GM18867 (cell line): ENCODE data around the gene RNF151.
"Not testable (repeated sequence)": the region's sequence is repeated elsewhere in the genome, so short reads cannot be mapped to it uniquely, and the experiment has no call there.

Experiments used
- ATAC-seq: cut with Tn5 transposase; IDR thresholded peaks from one replicate; pipeline ENCODE4 v1.9.1; 2021; ENCODE audit warnings: mild to moderate bottlenecking, moderate library complexity; ENCODE audit not compliant: unreplicated experiment

The RNF151 gene

DNA sequence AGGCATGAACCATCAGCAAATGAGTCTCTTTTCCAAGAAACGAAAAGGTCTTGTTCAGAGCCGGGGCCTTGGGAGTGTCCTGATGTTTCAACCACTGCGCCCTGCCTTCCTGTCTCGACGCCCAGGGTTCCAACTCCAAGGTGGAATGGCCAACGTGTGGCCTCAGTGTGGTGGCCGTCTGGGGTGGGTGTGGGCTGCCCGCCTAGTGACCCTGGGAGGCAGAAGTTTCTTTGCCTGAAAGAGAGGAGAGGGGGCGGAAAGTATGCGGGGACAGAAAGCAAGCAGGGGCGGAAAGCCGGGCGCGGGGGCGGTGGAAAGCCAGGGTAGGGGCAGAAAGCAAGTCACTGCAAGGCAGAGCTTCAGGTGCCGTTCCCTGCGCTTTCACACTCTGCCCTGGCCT is 27.7 kb upstream of the RNF151 start:
- ATAC-seq: no peak

DNA sequence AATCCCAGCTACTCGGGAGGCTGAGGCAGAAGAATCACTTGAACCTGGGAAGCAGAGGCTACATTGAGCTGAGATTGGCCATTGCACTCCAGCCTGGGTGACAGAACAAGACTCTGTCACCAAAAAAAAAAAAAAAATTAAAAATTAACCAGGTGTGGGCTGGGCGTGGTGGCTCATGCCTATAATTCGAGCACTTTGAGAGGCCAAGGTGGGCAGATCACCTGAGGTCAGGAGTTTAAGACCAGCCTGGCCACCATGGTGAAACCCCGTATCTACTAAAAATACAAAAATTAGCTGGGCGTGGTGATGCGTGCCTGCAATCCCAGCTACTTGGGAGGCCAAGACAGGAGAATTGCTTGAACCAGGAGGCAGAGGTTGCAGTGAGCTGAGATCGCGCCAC is 26.8 kb upstream of the RNF151 start:
- not testable (repeated sequence) for ATAC-seq

DNA sequence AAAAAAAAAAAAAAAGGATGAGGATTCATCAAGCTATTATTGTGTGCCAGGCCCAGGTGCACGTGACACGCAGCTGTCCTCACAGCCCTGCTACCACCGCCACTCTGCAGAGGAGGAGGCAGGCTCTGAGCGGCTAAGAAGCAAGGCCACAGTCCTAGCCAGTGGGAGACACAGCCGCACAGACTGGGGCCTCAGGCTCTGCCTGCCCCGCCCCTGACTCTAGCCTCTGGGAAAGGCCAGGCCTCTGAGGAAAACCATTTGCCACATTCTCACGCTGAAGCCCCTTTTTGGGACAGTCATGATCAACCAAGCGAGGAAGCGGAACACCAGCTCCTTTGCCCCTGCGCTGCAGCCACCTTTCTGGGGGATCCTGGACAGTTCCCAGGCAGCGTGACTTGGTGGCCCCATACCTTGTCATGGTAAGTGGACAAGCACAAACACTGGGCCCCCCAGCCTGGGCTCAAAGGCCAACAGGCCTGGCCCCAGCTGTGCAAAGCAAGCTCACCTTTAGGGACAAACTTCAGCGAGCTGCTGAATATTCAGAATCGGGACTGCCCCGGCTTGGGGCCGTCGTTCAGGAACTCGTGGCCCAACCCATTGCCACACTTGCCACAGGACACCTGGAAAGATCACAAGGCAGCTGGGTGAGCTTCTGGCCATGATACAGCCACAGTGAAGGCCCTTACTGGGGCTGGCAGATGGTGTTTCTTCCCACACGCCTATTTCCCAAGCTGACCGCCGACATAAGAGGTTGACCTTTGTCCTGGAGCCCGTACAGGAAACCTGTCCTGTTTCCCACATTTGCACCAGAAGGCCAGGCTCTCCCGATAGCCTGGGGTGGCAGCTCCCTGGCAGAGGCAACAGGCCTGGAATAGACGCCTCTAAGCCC is 26.1 kb upstream of the RNF151 start:
- no peak for ATAC-seq

DNA sequence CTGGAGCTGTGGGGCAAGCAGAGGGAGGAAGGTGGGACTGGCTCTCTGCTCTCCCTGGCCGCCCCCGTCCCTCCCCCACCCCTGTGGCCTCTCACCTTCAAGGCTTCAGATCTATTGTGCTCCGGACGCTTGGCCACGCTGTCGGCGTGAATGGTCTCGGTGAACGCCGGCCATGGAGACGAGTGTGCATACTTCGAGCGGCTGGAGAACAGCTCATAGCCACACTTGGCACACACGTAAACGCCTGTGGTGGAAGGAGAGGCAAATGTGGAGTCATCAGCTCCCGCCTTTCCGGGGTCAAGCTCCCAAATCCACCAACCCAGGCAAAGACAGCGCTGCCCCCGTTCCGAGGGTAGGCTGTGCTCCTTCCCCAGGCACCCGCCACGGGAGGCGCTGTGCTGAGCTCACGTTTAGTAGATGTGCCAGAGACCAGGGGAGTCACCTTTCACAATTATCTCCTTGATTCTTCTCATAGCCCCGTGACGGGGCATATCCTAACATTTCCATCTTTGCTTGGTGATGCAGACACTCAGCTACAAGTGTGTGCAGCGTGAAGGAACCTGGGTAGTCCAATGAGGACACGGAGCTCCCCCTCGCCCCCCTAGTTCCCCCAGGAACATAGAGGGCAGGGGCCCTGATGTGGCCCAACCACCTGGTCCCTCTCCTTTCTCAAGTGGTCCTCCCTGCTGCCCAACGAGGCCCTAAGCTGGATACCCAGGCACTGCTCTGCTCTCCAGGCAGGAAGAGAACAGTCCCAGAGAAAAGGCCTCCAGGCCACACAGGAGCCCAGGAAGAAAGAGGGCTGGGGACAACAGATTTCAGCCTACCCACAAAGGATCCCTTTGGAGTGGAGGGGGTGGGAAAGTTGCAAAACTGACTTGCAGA is 25.3 kb upstream of the RNF151 start:
- ATAC-seq: no peak

GRCh38 chr16:1942047-1942809 is 24.4 kb upstream of the RNF151 start:
- no peak for ATAC-seq

- peak; percentile 89 for ATAC-seq
Observed at GRCh38 chr16:1942810-1943726, 23.6 kb upstream of the RNF151 start, which contains the start of gene MSRB1. MSRB1 (minus strand) TSS chr16:1943199; CDS start chr16:1943156, 43 bp downstream.

- no peak for ATAC-seq
Observed at GRCh38 chr16:1944612-1945199, 21.9 kb upstream of the RNF151 start.

- ATAC-seq: no peak
Observed at GRCh38 chr16:1945559-1946391, 20.9 kb upstream of the RNF151 start.

DNA sequence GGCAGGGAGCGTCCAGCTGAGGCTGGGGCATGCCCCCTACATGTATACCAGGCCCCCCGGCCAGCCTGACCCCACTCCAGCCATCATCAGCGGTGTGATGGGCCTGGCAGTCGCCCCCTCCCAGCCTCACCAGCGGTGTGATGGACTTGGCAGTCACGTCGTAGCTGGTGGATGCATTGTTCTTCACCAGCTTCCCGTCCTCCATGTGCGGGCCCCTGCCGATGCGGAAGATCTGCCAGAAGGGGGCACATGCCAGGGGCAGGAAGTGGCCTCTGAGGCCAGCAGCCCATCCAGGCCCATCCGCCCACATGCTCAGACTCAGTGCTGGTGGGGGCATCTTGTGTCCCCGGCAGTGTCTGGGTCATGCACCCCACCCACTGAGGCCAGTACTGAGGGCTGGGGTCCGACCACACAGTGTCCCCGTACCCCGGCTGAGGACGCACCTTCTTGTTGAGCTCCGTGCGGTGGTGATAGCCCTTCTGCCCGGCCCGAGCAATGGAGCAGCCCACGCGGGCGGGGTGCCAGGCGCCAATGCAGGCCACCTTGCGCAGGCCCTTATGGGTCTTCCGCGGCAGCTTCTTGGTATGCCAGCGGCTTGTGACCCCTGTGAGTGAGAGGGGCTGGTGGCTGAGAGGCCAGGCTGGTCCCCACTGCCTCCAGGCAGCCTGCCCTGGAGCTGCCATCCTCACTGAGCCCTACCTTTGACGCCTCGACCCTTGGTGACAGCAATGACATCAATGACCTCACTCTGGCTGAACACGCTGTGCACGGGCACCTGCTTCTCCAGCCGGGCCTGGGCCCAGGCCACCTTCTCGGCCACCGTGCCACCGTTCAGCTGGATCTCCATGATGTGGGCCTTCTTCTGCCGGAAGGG is 19.9 kb upstream of the RNF151 start:
- no peak for ATAC-seq

- no peak for ATAC-seq
Observed at GRCh38 chr16:1947369-1947670, 19.3 kb upstream of the RNF151 start.

DNA sequence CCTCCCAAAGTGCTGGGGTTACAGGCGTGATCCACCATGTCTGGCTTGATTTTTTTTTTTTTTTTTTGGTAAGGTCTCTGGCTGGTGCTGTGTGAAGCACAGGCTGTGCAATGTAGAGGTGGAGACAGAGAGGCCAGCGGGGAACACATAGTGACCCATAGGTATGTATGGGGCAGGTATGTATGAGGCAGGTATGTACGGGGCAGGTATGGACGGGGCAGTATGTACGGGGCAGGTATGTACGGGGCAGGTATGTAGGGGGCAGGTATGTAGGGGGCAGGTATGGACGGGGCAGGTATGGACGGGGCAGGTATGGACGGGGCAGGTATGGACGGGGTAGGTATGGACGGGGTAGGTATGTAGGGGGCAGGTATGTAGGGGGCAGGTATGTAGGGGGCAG is 17.1 kb upstream of the RNF151 start:
- ATAC-seq: no peak

DNA sequence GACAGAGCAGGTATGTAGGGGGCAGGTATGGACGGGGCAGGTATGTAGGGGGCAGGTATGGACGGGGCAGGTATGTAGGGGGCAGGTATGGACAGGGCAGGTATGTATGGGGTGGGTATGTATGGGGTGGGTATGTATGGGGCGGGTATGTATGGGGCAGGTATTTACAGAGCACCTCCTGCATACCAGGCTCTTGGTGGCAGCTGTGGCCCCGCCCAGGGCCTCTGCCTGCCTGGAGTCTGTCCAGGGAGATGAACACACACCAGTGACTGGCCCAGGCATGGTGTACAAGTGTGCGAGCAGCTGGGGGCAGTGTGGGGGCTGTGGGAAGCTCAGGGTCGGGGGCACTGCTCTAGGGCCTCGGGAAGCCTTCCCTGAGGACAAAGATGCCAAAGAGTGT is 16.6 kb upstream of the RNF151 start:
- ATAC-seq: no peak

DNA sequence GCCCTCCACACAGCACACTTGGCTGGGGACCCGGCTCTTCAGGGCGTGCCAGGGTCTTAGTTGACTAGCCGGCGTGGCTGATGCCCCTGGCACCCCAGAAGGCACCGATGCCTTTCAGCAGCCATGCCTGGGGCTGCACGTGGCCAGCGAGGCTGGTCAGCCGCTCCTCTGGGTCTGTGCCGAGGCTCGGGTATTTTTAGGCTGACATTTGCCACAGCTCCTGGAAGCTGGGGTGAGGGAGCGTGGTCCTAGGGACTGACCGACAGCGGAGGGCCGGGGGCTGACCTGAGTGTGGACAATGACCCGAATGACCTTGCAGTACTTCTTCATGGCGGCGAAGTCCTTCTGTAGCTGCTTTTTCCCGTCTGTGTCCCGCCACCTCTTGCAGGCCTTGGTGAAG is 16.1 kb upstream of the RNF151 start:
- ATAC-seq: no peak

- ATAC-seq: no peak
Observed at GRCh38 chr16:1953734-1954133, 12.9 kb upstream of the RNF151 start.

DNA sequence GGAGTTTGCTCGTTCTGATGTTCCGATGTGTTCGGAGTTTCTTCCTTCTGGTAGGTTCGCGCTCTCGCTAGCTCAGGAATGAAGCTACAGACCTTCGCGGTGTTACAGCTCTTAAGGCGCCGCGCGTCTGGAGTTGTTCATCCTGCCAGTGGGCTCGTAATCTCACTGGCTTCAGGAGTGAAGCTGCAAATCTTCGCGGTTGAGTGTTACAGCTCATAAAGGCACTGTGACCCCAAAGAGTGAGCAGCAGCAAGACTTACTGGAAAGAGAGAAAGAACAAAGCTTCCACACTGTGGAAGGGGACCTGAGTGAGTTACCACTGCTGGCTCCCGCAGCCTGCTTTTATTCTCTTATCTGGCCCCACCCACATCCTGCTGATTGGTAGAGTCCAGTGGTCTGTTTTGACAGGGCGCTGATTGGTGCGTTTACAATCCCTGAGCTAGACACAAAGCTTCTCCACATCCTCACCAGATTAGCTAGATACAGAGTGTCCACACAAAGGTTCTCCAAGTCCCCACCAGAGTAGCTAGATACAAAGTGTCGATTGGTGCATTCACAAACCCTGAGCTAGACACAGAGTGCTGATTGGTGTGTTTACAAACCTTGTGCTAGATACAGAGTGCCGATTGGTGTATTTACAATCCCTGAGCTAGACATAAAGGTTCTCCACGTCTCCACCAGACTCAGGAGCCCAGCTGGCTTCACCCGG is 9.1 kb upstream of the RNF151 start:
- not testable (repeated sequence) for ATAC-seq

DNA sequence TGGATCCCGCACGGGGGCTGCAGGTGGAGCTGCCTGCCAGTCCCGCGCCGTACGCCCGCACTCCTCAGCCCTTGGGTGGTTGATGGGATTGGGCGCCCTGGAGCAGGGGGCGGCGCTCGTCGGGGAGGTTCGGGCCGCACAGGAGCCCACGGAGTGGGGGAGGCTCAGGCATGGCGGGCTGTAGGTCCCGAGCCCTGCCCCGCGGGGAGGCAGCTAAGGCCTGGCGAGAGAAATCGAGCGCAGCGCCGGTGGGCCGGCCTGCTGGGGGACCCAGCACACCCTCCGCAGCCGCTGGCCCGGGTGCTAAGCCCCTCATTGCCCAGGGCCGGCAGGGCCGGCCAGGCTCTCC is 8.5 kb upstream of the RNF151 start:
- not testable (repeated sequence) for ATAC-seq

GRCh38 chr16:1958715-1959268 is 7.9 kb upstream of the RNF151 start:
- no peak for ATAC-seq
